Measurements from ENCODE around the gene HMSD.

Gene HMSD

DNA sequence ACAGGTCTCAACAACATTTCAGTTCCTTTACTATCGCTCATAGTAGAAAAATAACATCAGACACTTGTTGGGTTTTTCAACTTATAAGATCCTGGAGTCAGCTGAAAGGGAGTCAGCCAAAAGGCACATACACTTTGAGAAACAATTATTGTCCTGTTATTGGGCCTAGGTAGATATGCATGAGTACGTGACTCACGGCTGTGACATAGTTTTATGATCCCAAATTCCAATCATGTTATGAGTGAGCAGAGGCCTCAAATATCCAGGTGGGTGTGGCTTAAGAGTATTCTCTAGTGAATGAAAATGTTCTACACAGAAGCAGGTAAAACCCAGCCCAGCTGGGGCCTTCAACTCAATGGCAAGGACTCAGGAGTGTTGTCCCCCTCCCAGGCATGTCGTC is 47.9 kb downstream of the HMSD start:
- no peak for FAIRE-seq

DNA sequence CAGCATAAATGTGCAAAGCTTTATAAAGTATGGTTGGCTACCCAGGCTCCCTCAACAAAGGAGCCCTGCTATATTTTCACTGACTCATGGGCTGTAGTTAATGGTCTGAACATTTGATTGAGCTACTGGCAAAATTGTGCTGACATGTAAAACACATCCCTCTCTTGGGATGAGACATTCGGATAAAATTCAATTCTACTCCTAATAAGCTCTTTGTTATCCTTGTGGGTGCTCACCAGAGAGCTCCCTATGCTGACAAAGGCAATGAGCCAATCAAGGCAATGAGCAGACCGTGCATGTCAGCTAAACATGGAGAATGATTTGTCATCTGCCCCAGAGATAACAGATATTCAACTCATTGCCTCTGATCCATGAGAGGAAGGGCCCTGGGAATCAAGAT is 48.5 kb downstream of the HMSD start:
- no peak for FAIRE-seq

- no peak for FAIRE-seq
These were observed 50.8 kb downstream of the HMSD start for GRCh38 chr18:63999871-64000270.

DNA sequence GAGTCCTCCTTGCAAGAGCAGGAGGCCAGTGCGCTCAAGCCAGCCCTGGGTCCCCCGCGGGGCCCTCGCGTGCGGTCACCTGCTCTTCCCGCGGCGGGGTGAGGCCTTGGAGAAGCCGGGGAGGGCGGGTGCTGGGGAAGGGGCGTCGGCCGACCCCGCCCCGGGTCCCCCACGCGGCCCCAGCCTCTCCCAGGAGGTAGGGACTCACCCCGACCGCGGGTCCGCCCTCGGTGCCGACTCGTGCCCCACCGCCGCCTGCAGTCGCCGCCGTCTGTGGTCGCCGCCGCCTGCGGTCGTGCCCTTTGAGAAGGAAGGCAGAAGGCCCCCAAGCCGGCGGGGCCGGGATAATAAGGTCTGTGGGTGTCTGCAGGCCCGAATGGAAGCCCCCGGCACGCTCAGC is 53.5 kb downstream of the HMSD start:
- FAIRE-seq = no peak

DNA sequence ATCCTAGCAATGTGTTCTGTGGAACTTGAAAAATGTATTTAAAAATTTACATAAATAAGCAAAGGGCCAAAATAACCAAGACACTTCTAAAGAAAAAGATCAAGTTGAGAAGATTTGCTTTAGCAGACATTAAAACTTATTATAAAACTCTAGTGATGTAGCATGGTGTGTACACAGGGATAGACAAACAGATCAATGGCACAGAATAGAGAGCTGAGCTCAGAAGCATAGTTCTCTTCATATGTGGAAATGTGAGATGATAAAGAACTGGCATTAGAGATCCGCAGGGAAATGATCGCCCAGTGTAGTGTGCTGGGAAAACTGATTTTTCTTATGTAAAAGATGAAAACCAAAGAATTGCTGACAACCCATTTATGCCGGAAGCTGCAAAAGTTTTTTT is 60.2 kb downstream of the HMSD start:
- FAIRE-seq = no peak
